HCT116 (cell line): ENCODE data around the gene CUBN.

Source experiments
- CTCF ChIP-seq, 3 experiments: fragments of 200-600 bp in 1 of 3; sonication (generic) in 1 of 3; IDR thresholded peaks in 2 of 3; conservative IDR thresholded peaks in 1 of 3; 2 replicates each; pipeline ENCODE4 v1.5.1; 2012 to 2017; ENCODE audit warnings: low read depth in 2 of 3, low read length in 2 of 3, antibody characterized with exemption in 1 of 3, borderline replicate concordance in 1 of 3, control low read depth in 1 of 3, mild to moderate bottlenecking in 1 of 3, mixed read lengths in 1 of 3, mixed run types in 1 of 3, moderate library complexity in 1 of 3; ENCODE audit not compliant: insufficient read depth in 1 of 3
- POLR2A ChIP-seq: IDR thresholded peaks from 2 replicates; pipeline ENCODE4 v1.7.0; 2011; ENCODE audit warnings: borderline replicate concordance; ENCODE audit not compliant: insufficient read depth, insufficient read length; ENCODE audit errors: extremely low read depth
- SRF ChIP-seq: IDR thresholded peaks from 2 replicates; pipeline ENCODE4 v1.6.1; 2012; ENCODE audit warnings: low read depth

- TF ChIP-seq CTCF (IDR thresholded peaks at IDR 0.05 in 2 of 3, conservative IDR thresholded peaks at IDR 0.05 in 1 of 3; ENCODE audit: borderline replicate concordance in 1 of 3, insufficient read depth in 1 of 3, low read depth in 2 of 3, low read length in 2 of 3), result no peak
- TF ChIP-seq POLR2A, result no peak
- no peak for TF ChIP-seq SRF
Observed at GRCh38 chr10:16776896-16777295, 352.7 kb downstream of the CUBN start.
